ENCODE results near the gene TIGAR. TPM values are rescaled to one million over a fixed set of nuclear protein-coding genes. Genes with fewer than 3 reads are reported as not detected.
A peak's percentile ranks its signal among the peaks of the same experiment; 100 is the strongest.

TIGAR gene
- polyA plus RNA-seq, 1 donor from 2014 or later, result 10.0 TPM

- no peak overlapping the region for H3K27ac ChIP-seq (ENCODE audit: low read length)
- H3K9me3 ChIP-seq (ENCODE audit: low read length), result no peaks in the 10 kb centered on the region
- no peaks in the 10 kb centered on the region for H3K79me2 ChIP-seq (replicated peaks; ENCODE audit: insufficient read depth, low read length)
- H4K20me1 ChIP-seq (ENCODE audit: insufficient read depth), result no peaks in the 10 kb centered on the region
- H3K36me3 ChIP-seq (ENCODE audit: insufficient read depth, low read length), result peaks cover 4% of the 10 kb centered on the region
- H3K27me3 ChIP-seq (ENCODE audit: insufficient read depth, low read depth, low read length), result no peaks in the 10 kb centered on the region
- no peak for TF ChIP-seq TAF1 (IDR thresholded peaks at IDR 0.05; ENCODE audit: low read depth)
- no peak for TF ChIP-seq REST (IDR thresholded peaks at IDR 0.05; ENCODE audit: borderline replicate concordance)
- TF ChIP-seq RAD21 (conservative IDR thresholded peaks at IDR 0.05), result peak; percentile 83
- no peak for TF ChIP-seq MXI1 (conservative IDR thresholded peaks at IDR 0.05; ENCODE audit: poor library complexity, severe bottlenecking)
- no peak for TF ChIP-seq POLR2AphosphoS5 (IDR thresholded peaks at IDR 0.05)
- peak; percentile 90 for TF ChIP-seq SMC3 (conservative IDR thresholded peaks at IDR 0.05; ENCODE audit: poor library complexity)
- TF ChIP-seq EZH2 (IDR thresholded peaks at IDR 0.05; ENCODE audit: borderline replicate concordance, insufficient read depth, low read length, poor library complexity, severe bottlenecking), result no peak
- peak; percentile 79 for TF ChIP-seq CTCF (IDR thresholded peaks at IDR 0.05; ENCODE audit: poor library complexity, severe bottlenecking)
- TF ChIP-seq EP300 (conservative IDR thresholded peaks at IDR 0.05; ENCODE audit: poor library complexity, severe bottlenecking), result no peak
- no peaks in the 10 kb centered on the region for H3K9me2 ChIP-seq (ENCODE audit: insufficient read depth, low read length)
- no peak overlapping the region for H3K9ac ChIP-seq (ENCODE audit: low read length)
- H3F3A ChIP-seq (ENCODE audit: insufficient read depth, low read length, poor library complexity, severe bottlenecking), result no peaks in the 10 kb centered on the region
- no peak overlapping the region for H2AFZ ChIP-seq (ENCODE audit: low read depth, low read length)
- no peak overlapping the region for H3K4me3 ChIP-seq (ENCODE audit: low read length)
- H3K4me2 ChIP-seq (ENCODE audit: low read length), result no peak overlapping the region
Measured at GRCh38 chr12:4353785-4354208, 32.8 kb downstream of the TIGAR start.

- Histone ChIP-seq H2AFZ (ENCODE audit: low read depth, low read length) (no peak overlapping the region), H3K9me2 (ENCODE audit: insufficient read depth, low read length) (no peaks in the 10 kb centered on the region), H3K79me2 (replicated peaks; ENCODE audit: insufficient read depth, low read length) (no peaks in the 10 kb centered on the region), H3K4me2 (ENCODE audit: low read length) (no peak overlapping the region), H3K27ac (ENCODE audit: low read length) (no peak overlapping the region), H4K20me1 (ENCODE audit: insufficient read depth) (no peaks in the 10 kb centered on the region), H3K4me3 (ENCODE audit: low read length) (no peak overlapping the region), H3K36me3 (ENCODE audit: insufficient read depth, low read length) (peaks cover 4% of the 10 kb centered on the region), H3F3A (ENCODE audit: insufficient read depth, low read length, poor library complexity, severe bottlenecking) (no peaks in the 10 kb centered on the region), H3K27me3 (ENCODE audit: insufficient read depth, low read depth, low read length) (no peaks in the 10 kb centered on the region), H3K9ac (ENCODE audit: low read length) (no peak overlapping the region), H3K9me3 (ENCODE audit: low read length) (peaks cover 6% of the 10 kb centered on the region)
- TF ChIP-seq EP300 (conservative IDR thresholded peaks at IDR 0.05; ENCODE audit: poor library complexity, severe bottlenecking) (no peak), MXI1 (conservative IDR thresholded peaks at IDR 0.05; ENCODE audit: poor library complexity, severe bottlenecking) (no peak), SMC3 (conservative IDR thresholded peaks at IDR 0.05; ENCODE audit: poor library complexity) (no peak), REST (IDR thresholded peaks at IDR 0.05; ENCODE audit: borderline replicate concordance) (no peak)
Measured at GRCh38 chr12:4355156-4356040, 34.4 kb downstream of the TIGAR start.
